SH-SY5Y (cell line): ENCODE data around the gene CDKN1C.

Experiments used
- GATA2 ChIP-seq: IDR thresholded peaks from 2 replicates; pipeline ENCODE4 v1.6.1; 2011; ENCODE audit warnings: mild to moderate bottlenecking, low read depth, low read length
- GATA3 ChIP-seq: IDR thresholded peaks from 2 replicates; pipeline ENCODE4 v1.6.1; 2011; ENCODE audit warnings: low read depth, mild to moderate bottlenecking, low read length, moderate library complexity

DNA sequence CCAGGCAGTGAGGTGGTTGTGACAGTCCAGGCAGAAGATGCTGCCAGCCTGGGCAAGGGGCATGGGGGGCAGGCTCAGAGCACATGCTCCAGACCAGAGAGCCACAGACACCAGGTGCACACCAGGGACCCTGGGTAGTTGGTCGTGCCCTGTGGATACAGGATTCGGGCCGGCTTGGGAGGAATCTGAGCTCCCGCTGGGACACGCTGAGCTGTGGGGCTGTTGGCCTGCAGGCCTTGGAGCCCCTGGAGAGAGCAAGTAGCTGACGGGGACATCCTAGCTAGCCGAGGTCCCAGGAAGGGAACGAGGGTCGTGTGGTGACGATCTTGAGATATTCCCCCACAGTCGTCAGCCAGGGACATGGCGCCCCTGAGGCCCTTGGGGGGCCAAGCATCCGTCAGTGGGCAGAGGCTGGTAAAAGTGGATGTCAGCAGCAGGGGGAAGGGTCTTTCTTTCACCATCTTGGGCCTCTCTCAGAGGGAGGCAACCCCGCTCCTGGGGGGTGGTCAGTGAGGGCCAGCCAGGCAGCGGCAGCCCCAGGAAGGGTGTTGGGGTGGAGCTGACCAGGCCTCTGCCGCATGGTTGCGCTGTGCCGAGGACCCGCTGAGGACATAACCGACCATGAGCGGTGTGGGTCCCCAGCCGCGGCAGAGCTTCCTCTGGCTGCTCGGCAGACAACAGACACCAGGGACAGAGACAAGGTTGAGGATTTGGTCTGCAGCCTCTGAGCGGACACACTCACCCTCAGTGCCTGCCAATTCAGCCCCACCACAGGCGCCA lies 44.0 kb downstream of the CDKN1C start:
- no peak for TF ChIP-seq GATA2
- TF ChIP-seq GATA3 = no peak
